ENCODE results near the gene NUDT19.

DNA sequence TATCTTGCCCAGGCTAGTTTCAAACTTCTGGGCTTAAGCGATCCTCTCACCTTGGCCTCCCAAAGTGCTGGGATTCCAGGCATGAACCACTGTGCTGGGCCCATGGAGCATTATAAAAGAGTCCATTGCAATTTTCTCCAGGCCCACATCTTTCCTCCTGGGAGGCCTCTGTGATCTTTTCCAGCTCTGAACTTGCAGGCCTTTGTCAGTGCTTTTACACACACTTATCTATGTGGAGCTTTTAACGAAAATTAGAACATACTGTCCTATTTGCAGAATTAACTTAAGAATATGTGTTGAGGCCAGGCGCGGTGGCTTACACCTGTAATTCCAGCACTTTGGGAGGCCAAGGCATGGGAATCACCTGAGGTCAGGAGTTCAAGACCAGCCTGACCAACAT, 51.8 kb downstream of the NUDT19 start:
- TF ChIP-seq, protein P1, sequence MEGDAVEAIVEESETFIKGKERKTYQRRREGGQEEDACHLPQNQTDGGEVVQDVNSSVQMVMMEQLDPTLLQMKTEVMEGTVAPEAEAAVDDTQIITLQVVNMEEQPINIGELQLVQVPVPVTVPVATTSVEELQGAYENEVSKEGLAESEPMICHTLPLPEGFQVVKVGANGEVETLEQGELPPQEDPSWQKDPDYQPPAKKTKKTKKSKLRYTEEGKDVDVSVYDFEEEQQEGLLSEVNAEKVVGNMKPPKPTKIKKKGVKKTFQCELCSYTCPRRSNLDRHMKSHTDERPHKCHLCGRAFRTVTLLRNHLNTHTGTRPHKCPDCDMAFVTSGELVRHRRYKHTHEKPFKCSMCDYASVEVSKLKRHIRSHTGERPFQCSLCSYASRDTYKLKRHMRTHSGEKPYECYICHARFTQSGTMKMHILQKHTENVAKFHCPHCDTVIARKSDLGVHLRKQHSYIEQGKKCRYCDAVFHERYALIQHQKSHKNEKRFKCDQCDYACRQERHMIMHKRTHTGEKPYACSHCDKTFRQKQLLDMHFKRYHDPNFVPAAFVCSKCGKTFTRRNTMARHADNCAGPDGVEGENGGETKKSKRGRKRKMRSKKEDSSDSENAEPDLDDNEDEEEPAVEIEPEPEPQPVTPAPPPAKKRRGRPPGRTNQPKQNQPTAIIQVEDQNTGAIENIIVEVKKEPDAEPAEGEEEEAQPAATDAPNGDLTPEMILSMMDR (IDR thresholded peaks at IDR 0.05): no peak
- no peak for TF ChIP-seq POLR2A (IDR thresholded peaks at IDR 0.05)
- TF ChIP-seq POLR2AphosphoS5 (IDR thresholded peaks at IDR 0.05): no peak
